ENCODE data around the gene AURKAIP1. TPM values are rescaled to one million over a fixed set of nuclear protein-coding genes. Genes with fewer than 3 reads are reported as not detected.

AURKAIP1 gene
- total and polyA plus RNA-seq, 4 donors: 38.4 to 175 (median 97.7) TPM

- DNase-seq (ENCODE audit: low spot score): no peak
- H3K9ac ChIP-seq (ENCODE audit: low read depth in 1 of 2, low read length in 2 of 2): no peak overlapping the region
- H3K9me3 ChIP-seq (ENCODE audit: control insufficient read depth in 4 of 4, low read length in 3 of 4): no peaks in the 10 kb centered on the region
- peaks cover 18 to 30% (median 29%) of the 10 kb centered on the region in 4 donors for H3K4me1 ChIP-seq (ENCODE audit: control insufficient read depth in 4 of 4, insufficient read depth in 4 of 4, low read length in 3 of 4)
- no peak overlapping the region for H3K4me3 ChIP-seq (ENCODE audit: low read depth in 1 of 3, low read length in 3 of 3)
- peaks cover 0 to 31% (median 13%) of the 10 kb centered on the region in 4 donors for H3K36me3 ChIP-seq (ENCODE audit: control insufficient read depth in 4 of 4, insufficient read depth in 3 of 4, low read depth in 1 of 4, low read length in 3 of 4)
- TF ChIP-seq HNF4A (conservative IDR thresholded peaks at IDR 0.05) (no peak), SP1 (IDR thresholded peaks at IDR 0.05) (no peak), YY1 (IDR thresholded peaks at IDR 0.05) (no peak), TAF1 (conservative IDR thresholded peaks at IDR 0.05) (no peak), FOXA2 (IDR thresholded peaks at IDR 0.05) (no peak), RAD21 (IDR thresholded peaks at IDR 0.05) (no peak), FOXA1 (IDR thresholded peaks at IDR 0.05) (no peak), REST (IDR thresholded peaks at IDR 0.05) (no peak), JUND (IDR thresholded peaks at IDR 0.05) (no peak), ZBTB33 (IDR thresholded peaks at IDR 0.05) (no peak), HNF4G (IDR thresholded peaks at IDR 0.05) (no peak), RXRA (IDR thresholded peaks at IDR 0.05) (no peak), EGR1 (IDR thresholded peaks at IDR 0.05; ENCODE audit: low read depth in 2 of 2) (no peak), MAX (IDR thresholded peaks at IDR 0.05) (no peak), NR2F2 (IDR thresholded peaks at IDR 0.05) (no peak), ATF3 (IDR thresholded peaks at IDR 0.05) (no peak), GABPA (IDR thresholded peaks at IDR 0.05 in 1 of 2, conservative IDR thresholded peaks at IDR 0.05 in 1 of 2) (no peak), CTCF (IDR thresholded peaks at IDR 0.05; ENCODE audit: low read depth, low read length, missing input control) (no peak)
- WGBS: 94% methylated on average over 36 of the region's 36 CpGs
- H3K27me3 ChIP-seq (ENCODE audit: control insufficient read depth in 4 of 4, insufficient read depth in 4 of 4, low read length in 3 of 4): no peaks in the 10 kb centered on the region
- H3K27ac ChIP-seq (ENCODE audit: low read depth in 1 of 2, low read length in 2 of 2): no peak overlapping the region
Observed at GRCh38 chr1:1340791-1341548, 34.0 kb downstream of the AURKAIP1 start.

Data from liver (tissue), 9 donors.